CD14-positive monocyte (primary cell): ENCODE results near the gene GLIPR1L2. TPM values are rescaled to one million over a fixed set of nuclear protein-coding genes. Genes with fewer than 3 reads are reported as not detected.
A peak's percentile ranks its signal among the peaks of the same experiment; 100 is the strongest.

Experiments used
- DNase-seq, 3 donors: peaks; one replicate each; pipeline ENCODE4 v3.0.0-alpha.2; 2011 to 2022
- H2AFZ ChIP-seq: 2 replicates; pipeline ENCODE4 v1.6.0; 2012; ENCODE audit warnings: mild to moderate bottlenecking, low read depth, low read length, inconsistent platforms; ENCODE audit not compliant: insufficient read depth, poor library complexity, severe bottlenecking
- H3K27ac ChIP-seq, 2 donors: 1 replicate in 1 of 2; 2 replicates in 1 of 2; pipeline ENCODE4 v1.5.1; 2012 to 2013; ENCODE audit warnings: low read length in 2 of 2, control low read depth in 1 of 2, inconsistent platforms in 1 of 2, low read depth in 1 of 2, mild to moderate bottlenecking in 1 of 2
- H3K27me3 ChIP-seq, 2 donors: one replicate each; pipeline versions ENCODE4 v1.6.0 to v1.6.1; 2011 to 2013; ENCODE audit warnings: low read length in 2 of 2; ENCODE audit not compliant: control insufficient read depth in 2 of 2, insufficient read depth in 2 of 2
- H3K36me3 ChIP-seq, 2 donors: replicated peaks in 1 of 2; 1 replicate in 1 of 2; 2 replicates in 1 of 2; pipeline versions ENCODE4 v1.5.1 to v1.6.1; 2012 to 2013; ENCODE audit warnings: low read length in 2 of 2, control low read depth in 1 of 2, inconsistent platforms in 1 of 2, mild to moderate bottlenecking in 1 of 2; ENCODE audit not compliant: insufficient read depth in 2 of 2, control insufficient read depth in 1 of 2
- H3K4me1 ChIP-seq, 2 donors: 1 replicate in 1 of 2; 2 replicates in 1 of 2; pipeline versions ENCODE4 v1.5.1 to v1.6.1; 2012 to 2013; ENCODE audit warnings: low read length in 2 of 2, control low read depth in 1 of 2, inconsistent platforms in 1 of 2, mild to moderate bottlenecking in 1 of 2, moderate library complexity in 1 of 2; ENCODE audit not compliant: insufficient read depth in 2 of 2, control insufficient read depth in 1 of 2
- H3K4me2 ChIP-seq: replicated peaks from 2 replicates; pipeline ENCODE3; 2012; ENCODE audit warnings: low read length, moderate library complexity, mild to moderate bottlenecking; ENCODE audit not compliant: poor library complexity, severe bottlenecking; ENCODE audit errors: extremely low read depth
- H3K4me3 ChIP-seq, 3 experiments: fragments of 200-600 bp in 1 of 3; sonication (generic) in 1 of 3; replicated peaks in 1 of 3; 1 replicate in 2 of 3; 2 replicates in 1 of 3; pipeline ENCODE4 v1.5.1; 2011 to 2013; ENCODE audit warnings: low read length in 3 of 3, mild to moderate bottlenecking in 3 of 3, control low read depth in 2 of 3, low read depth in 2 of 3, inconsistent platforms in 1 of 3, moderate library complexity in 1 of 3
- H3K79me2 ChIP-seq: 2 replicates; pipeline ENCODE4 v1.6.0; 2012; ENCODE audit warnings: mild to moderate bottlenecking, control low read depth, inconsistent platforms, low read length, moderate library complexity; ENCODE audit not compliant: insufficient read depth
- H3K9ac ChIP-seq: 2 replicates; pipeline ENCODE4 v1.6.0; 2017; ENCODE audit warnings: low read length, mild to moderate bottlenecking; ENCODE audit not compliant: insufficient read depth, poor library complexity, severe bottlenecking
- H3K9me3 ChIP-seq, 2 donors: replicated peaks in 1 of 2; 1 replicate in 1 of 2; 2 replicates in 1 of 2; pipeline versions ENCODE4 v1.5.1 to v1.6.1; 2012 to 2013; ENCODE audit warnings: low read length in 2 of 2, control low read depth in 1 of 2; ENCODE audit not compliant: control insufficient read depth in 1 of 2, insufficient read depth in 1 of 2
- H4K20me1 ChIP-seq: 2 replicates; pipeline ENCODE4 v1.6.0; 2012; ENCODE audit warnings: mild to moderate bottlenecking, low read length, control low read depth, moderate library complexity; ENCODE audit not compliant: insufficient read depth
- H3K27ac Mint-ChIP-seq, 7 donors: one replicate each; pipeline ENCODE4 v1.8.0; 2020; ENCODE audit warnings: mild to moderate bottlenecking in 7 of 7, mixed read lengths in 7 of 7, moderate library complexity in 6 of 7, inconsistent platforms in 2 of 7
- H3K27me3 Mint-ChIP-seq, 3 donors: one replicate each; pipeline ENCODE4 v1.8.0; 2021 to 2022; ENCODE audit warnings: low read depth in 3 of 3, mild to moderate bottlenecking in 3 of 3, mixed read lengths in 3 of 3, moderate library complexity in 3 of 3, inconsistent platforms in 1 of 3
- H3K36me3 Mint-ChIP-seq, 2 donors: one replicate each; pipeline ENCODE4 v1.8.0; 2020; ENCODE audit warnings: mixed read lengths in 2 of 2, inconsistent platforms in 1 of 2, mild to moderate bottlenecking in 1 of 2
- H3K4me1 Mint-ChIP-seq: one replicate; pipeline ENCODE4 v1.8.0; 2020; ENCODE audit warnings: mild to moderate bottlenecking, mixed read lengths
- H3K4me3 Mint-ChIP-seq, 2 donors: one replicate each; pipeline ENCODE4 v1.8.0; 2020; ENCODE audit warnings: mild to moderate bottlenecking in 2 of 2, mixed read lengths in 2 of 2, moderate library complexity in 1 of 2
- H3K9me3 Mint-ChIP-seq, 7 donors: one replicate each; pipeline ENCODE4 v1.8.0; 2020 to 2022; ENCODE audit warnings: mixed read lengths in 7 of 7, mild to moderate bottlenecking in 6 of 7, moderate library complexity in 6 of 7, inconsistent platforms in 2 of 7
- WGBS: methylation state at CpG from one replicate; pipeline ENCODE4 v1.1.5; 2013; ENCODE audit warnings: missing lambda C conversion rate; ENCODE audit not compliant: insufficient coverage; 5-methylcytosine and 5-hydroxymethylcytosine counted together
- intact Hi-C, 2 donors: fragments of 100-400 bp; cut with micrococcal nuclease; formaldehyde crosslinking; loops; one replicate each; pipeline versions ENCODE4 v1.15.0 to v1.15.1; 2023
- polyA plus RNA-seq, 3 donors: library from polyadenylated mRNA; depleted of rRNA in 1 of 3; unstranded in 2 of 3; stranded (reverse) in 1 of 3; fragments of 300-500 nt in 2 of 3; fragments of >200 nt in 1 of 3; fragmentation: Illumina TruSeq in 2 of 3; gene quantifications; 1 replicate in 2 of 3; 2 replicates in 1 of 3; pipeline ENCODE4 v1.2.3, GENCODE V29; 2012 to 2021
- TF ChIP-seq, protein P1 (sequence below): fragments of 200-600 bp; IDR thresholded peaks from one replicate; pipeline ENCODE4 v1.8.0; 2022; ENCODE audit warnings: antibody characterized with exemption, mild to moderate bottlenecking

GLIPR1L2 gene
- polyA plus RNA-seq, 3 donors, result 0.11 to 0.24 TPM; not detected in 1

- TF ChIP-seq, protein P1, sequence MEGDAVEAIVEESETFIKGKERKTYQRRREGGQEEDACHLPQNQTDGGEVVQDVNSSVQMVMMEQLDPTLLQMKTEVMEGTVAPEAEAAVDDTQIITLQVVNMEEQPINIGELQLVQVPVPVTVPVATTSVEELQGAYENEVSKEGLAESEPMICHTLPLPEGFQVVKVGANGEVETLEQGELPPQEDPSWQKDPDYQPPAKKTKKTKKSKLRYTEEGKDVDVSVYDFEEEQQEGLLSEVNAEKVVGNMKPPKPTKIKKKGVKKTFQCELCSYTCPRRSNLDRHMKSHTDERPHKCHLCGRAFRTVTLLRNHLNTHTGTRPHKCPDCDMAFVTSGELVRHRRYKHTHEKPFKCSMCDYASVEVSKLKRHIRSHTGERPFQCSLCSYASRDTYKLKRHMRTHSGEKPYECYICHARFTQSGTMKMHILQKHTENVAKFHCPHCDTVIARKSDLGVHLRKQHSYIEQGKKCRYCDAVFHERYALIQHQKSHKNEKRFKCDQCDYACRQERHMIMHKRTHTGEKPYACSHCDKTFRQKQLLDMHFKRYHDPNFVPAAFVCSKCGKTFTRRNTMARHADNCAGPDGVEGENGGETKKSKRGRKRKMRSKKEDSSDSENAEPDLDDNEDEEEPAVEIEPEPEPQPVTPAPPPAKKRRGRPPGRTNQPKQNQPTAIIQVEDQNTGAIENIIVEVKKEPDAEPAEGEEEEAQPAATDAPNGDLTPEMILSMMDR, result no peak
- Mint-ChIP-seq H3K27ac (peak overlapping the region in 3 of 7 donors; percentile 13 to 48 (median 33)), H3K36me3 (no peaks in the 10 kb centered on the region), H3K27me3 (peaks cover 0 to 1% (median 0%) of the 10 kb centered on the region in 3 donors), H3K4me1 (peaks cover 29% of the 10 kb centered on the region), H3K9me3 (peaks cover 0 to 3% (median 0%) of the 10 kb centered on the region in 7 donors), H3K4me3 (peak overlapping the region in 1 of 2 donors; percentile 39)
- H3K27ac ChIP-seq, result no peak overlapping the region
- no peak overlapping the region for H3K9ac ChIP-seq
- intact Hi-C loops, result no loop called here
- H2AFZ ChIP-seq, result peak overlapping the region; percentile 93
- no peaks in the 10 kb centered on the region for H3K27me3 ChIP-seq
- H4K20me1 ChIP-seq, result no peaks in the 10 kb centered on the region
- H3K36me3 ChIP-seq, result no peaks in the 10 kb centered on the region
- no peaks in the 10 kb centered on the region for H3K9me3 ChIP-seq
- H3K4me3 ChIP-seq, result peak overlapping the region in 1 of 3 experiments; percentile 82
- H3K4me2 ChIP-seq, result peak overlapping the region; percentile 81
- DNase-seq, result no peak
- no peaks in the 10 kb centered on the region for H3K79me2 ChIP-seq
- WGBS, result no CpG with 5 or more reads among the region's 1 CpG
- H3K4me1 ChIP-seq, result peaks cover 11 to 23% of the 10 kb centered on the region in 2 donors
These were observed 1.2 kb upstream of the GLIPR1L2 start for GRCh38 chr12:75389706-75390105.

- Histone ChIP-seq H3K36me3 (no peaks in the 10 kb centered on the region), H3K9me3 (no peaks in the 10 kb centered on the region), H3K4me1 (peaks cover 11 to 23% of the 10 kb centered on the region in 2 donors), H3K27ac (peak overlapping the region in 1 of 2 donors; percentile 89), H3K27me3 (no peaks in the 10 kb centered on the region), H3K79me2 (no peaks in the 10 kb centered on the region), H2AFZ (peak overlapping the region; percentile 93), H4K20me1 (no peaks in the 10 kb centered on the region), H3K4me2 (peak overlapping the region; percentile 81), H3K4me3 (peak overlapping the region; percentile 44 to 87 (median 82)), H3K9ac (peak overlapping the region; percentile 76)
- H3K27me3 Mint-ChIP-seq, result peaks cover 0 to 1% (median 0%) of the 10 kb centered on the region in 3 donors
- 12% methylated on average over 4 of the region's 6 CpGs for WGBS
- intact Hi-C loops, result no loop called here
- peaks cover 0 to 3% (median 0%) of the 10 kb centered on the region in 7 donors for H3K9me3 Mint-ChIP-seq
- no peaks in the 10 kb centered on the region for H3K36me3 Mint-ChIP-seq
- TF ChIP-seq, protein P1, result no peak
- peaks cover 29% of the 10 kb centered on the region for H3K4me1 Mint-ChIP-seq
- H3K4me3 Mint-ChIP-seq, result peak overlapping the region; percentile 85 to 92
- peak overlapping the region; percentile 18 to 94 (median 87) for H3K27ac Mint-ChIP-seq
- DNase-seq, result no peak
These were observed 562 bp upstream of the GLIPR1L2 start for GRCh38 chr12:75390156-75390898.
